Heart left ventricle (tissue), 16 donors: Measurements from ENCODE around the gene TMTC2. TPM values are rescaled to one million over a fixed set of nuclear protein-coding genes. Genes with fewer than 3 reads are reported as not detected.

Experiments
- ATAC-seq, 4 donors: fragments of 200-7000 bp; cut with Tn5 transposase; one replicate each; pipeline ENCODE4 v1.9.1; 2020 to 2022; ENCODE audit warnings: moderate library complexity in 4 of 4, mild to moderate bottlenecking in 3 of 4, moderate number of reproducible peaks in 1 of 4
- DNase-seq, 5 donors: peaks; one replicate each; pipeline ENCODE4 v3.0.0-alpha.2; 2020
- H3K27ac ChIP-seq, 12 donors: fragments of 200-600 bp; sonication (generic) in 4 of 12; one replicate each; pipeline versions ENCODE4 v1.5.0 to v1.8.0; 2016 to 2022; ENCODE audit warnings: mild to moderate bottlenecking in 2 of 12
- H3K27me3 ChIP-seq, 9 donors: fragments of 200-600 bp; sonication (generic) in 2 of 9; one replicate each; pipeline versions ENCODE4 v1.5.1 to v1.8.0; 2016 to 2022; ENCODE audit warnings: mild to moderate bottlenecking in 3 of 9
- H3K36me3 ChIP-seq, 9 donors: fragments of 200-600 bp; sonication (generic) in 2 of 9; one replicate each; pipeline versions ENCODE4 v1.5.0 to v1.8.0; 2018 to 2022; ENCODE audit warnings: mild to moderate bottlenecking in 2 of 9
- H3K4me1 ChIP-seq, 12 donors: fragments of 200-600 bp; sonication (generic) in 4 of 12; one replicate each; pipeline versions ENCODE4 v1.5.0 to v1.8.0; 2016 to 2022; ENCODE audit warnings: mild to moderate bottlenecking in 3 of 12
- H3K4me3 ChIP-seq, 12 donors: fragments of 200-600 bp; sonication (generic) in 4 of 12; one replicate each; pipeline versions ENCODE4 v1.5.0 to v1.8.0; 2017 to 2022; ENCODE audit warnings: mild to moderate bottlenecking in 9 of 12, moderate library complexity in 4 of 12
- H3K9me3 ChIP-seq, 12 donors: fragments of 200-600 bp; sonication (generic) in 4 of 12; one replicate each; pipeline versions ENCODE4 v1.5.0 to v1.8.0; 2016 to 2022; ENCODE audit warnings: mild to moderate bottlenecking in 1 of 12
- POLR2A ChIP-seq, 2 donors: fragments of 450-650 bp; IDR thresholded peaks; one replicate each; pipeline ENCODE4 v1.6.1; 2017; ENCODE audit warnings: antibody characterized with exemption in 2 of 2, mild to moderate bottlenecking in 2 of 2, moderate library complexity in 2 of 2
- WGBS, 4 donors: extraction: QIAGEN DNeasy Blood & Tissue Kit in 2 of 4; methylation state at CpG; one replicate each; pipeline versions ENCODE4 v1.1.5 to v1.1.7; 2013 to 2018; 5-methylcytosine and 5-hydroxymethylcytosine counted together
- intact Hi-C, 10 donors: fragments of 100-400 bp; cut with DNase I; formaldehyde crosslinking; loops; one replicate each; pipeline versions ENCODE4 v1.11.1 to v1.14.2; 2022
- polyA plus RNA-seq, 2 donors: library from polyadenylated mRNA; stranded (reverse); fragments of 200-250 nt; gene quantifications; one replicate each; pipeline ENCODE4 v1.2.3, GENCODE V29; 2013
- total RNA-seq, 9 donors: library from RNA; depleted of rRNA in 2 of 9; stranded (reverse); fragments of >200 nt in 2 of 9; fragmentation: NEBNext Ultra II Directional in 3 of 9; extraction: Animal tissue kit (Norgen Biotek cat#: 25700) in 3 of 9; gene quantifications; one replicate each; pipeline versions ENCODE4 v1.1.0 to v1.2.4, GENCODE V29; 2016 to 2023
- TF ChIP-seq, protein P1 (sequence below), 12 donors: fragments of 200-600 bp; sonication (generic) in 4 of 12; IDR thresholded peaks; one replicate each; pipeline versions ENCODE4 v1.5.0 to v1.8.0; 2018 to 2022; ENCODE audit warnings: antibody characterized with exemption in 12 of 12, mild to moderate bottlenecking in 5 of 12
- donor health status: ischemic (EF 13 %, LVEDD 7.1; RV severe dilation, severe dysfunction).
- donor health status: healthy with polysubstance abuse.
- donor health status: DM: no; HTN: yes; CAD: no.
- donor health status: DM: no; HTN: no; CAD: no.
- donor health status: ischemic (EF 25% LVEDD 6.9; RV normal size, moderate dysfunction).
- donor health status: ischemic (EF 25% LVEDD 5.7; RV mildly dilated, moderate dysfunction).
- donor health status: healthy.
- donor health status: DM: yes; HTN: yes; CAD: no.
- donor health status: ischemic (EF 35%, LVEDD 5.7; RV mildly dilated, moderate dysfunction).
- donor health status: nonischemic (EF 11% LVEDD 7.7; RV severe dilation, severe dysfunction).
- donor health status: DM: yes; HTN: yes; CAD: no.
- donor health status: PGD.
- donor health status: ischemic (EF 29% LVEDD 5.4; RV normal size, mild dysfunction).
- donor health status: nonischemic (EF 23%, LVEDD 6.1; RV moderate dilation, normal function).

TMTC2 gene
- total and polyA plus RNA-seq, 11 donors, result 1.1 to 5.7 (median 3.3) TPM

DNA sequence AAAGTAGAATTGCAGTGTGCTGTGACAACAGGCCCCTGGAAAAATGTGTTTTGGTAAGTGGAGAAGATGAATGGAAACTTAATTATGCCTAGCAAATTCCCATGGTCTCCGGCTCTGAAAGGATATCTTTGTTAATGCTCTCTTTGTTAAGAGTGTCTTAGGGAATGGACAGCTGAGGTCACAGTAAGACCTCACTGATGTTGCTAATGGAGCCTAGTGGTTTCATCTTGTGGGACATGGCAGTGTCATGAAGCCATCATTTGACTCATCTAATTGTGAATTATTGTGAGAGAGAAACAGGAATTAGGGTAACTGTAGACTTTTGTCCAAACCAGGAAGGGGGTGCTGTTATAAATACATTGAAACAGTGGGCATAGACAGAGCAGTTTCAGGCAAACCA is 330.3 kb downstream of the TMTC2 start:
- no peak for DNase-seq
- Histone ChIP-seq H3K27me3 (no peaks in the 10 kb centered on the region), H3K9me3 (no peaks in the 10 kb centered on the region), H3K4me3 (no peak overlapping the region), H3K27ac (peak overlapping the region in 1 of 12 donors; percentile 83), H3K36me3 (no peaks in the 10 kb centered on the region), H3K4me1 (peaks cover 0 to 10% (median 5%) of the 10 kb centered on the region in 12 donors)
- no peak for TF ChIP-seq POLR2A (IDR thresholded peaks at IDR 0.05)
- TF ChIP-seq, protein P1, sequence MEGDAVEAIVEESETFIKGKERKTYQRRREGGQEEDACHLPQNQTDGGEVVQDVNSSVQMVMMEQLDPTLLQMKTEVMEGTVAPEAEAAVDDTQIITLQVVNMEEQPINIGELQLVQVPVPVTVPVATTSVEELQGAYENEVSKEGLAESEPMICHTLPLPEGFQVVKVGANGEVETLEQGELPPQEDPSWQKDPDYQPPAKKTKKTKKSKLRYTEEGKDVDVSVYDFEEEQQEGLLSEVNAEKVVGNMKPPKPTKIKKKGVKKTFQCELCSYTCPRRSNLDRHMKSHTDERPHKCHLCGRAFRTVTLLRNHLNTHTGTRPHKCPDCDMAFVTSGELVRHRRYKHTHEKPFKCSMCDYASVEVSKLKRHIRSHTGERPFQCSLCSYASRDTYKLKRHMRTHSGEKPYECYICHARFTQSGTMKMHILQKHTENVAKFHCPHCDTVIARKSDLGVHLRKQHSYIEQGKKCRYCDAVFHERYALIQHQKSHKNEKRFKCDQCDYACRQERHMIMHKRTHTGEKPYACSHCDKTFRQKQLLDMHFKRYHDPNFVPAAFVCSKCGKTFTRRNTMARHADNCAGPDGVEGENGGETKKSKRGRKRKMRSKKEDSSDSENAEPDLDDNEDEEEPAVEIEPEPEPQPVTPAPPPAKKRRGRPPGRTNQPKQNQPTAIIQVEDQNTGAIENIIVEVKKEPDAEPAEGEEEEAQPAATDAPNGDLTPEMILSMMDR (IDR thresholded peaks at IDR 0.05), result no peak
- no peak for ATAC-seq
- 0 to 7% (median 2%) methylated on average over 1 of the region's 1 CpG for WGBS, 4 donors
- intact Hi-C loops, result no loop called here

GRCh38 chr12:83018088-83018487 is 331.4 kb downstream of the TMTC2 start:
- WGBS, 4 donors, result 59 to 72% (median 64%) methylated on average over 4 of the region's 4 CpGs
- Histone ChIP-seq H3K27ac (peak overlapping the region in 1 of 12 donors; percentile 83), H3K4me3 (no peak overlapping the region), H3K27me3 (no peaks in the 10 kb centered on the region), H3K9me3 (no peaks in the 10 kb centered on the region), H3K36me3 (no peaks in the 10 kb centered on the region), H3K4me1 (peaks cover 0 to 10% (median 5%) of the 10 kb centered on the region in 12 donors)
- intact Hi-C loops, result no loop called here
- TF ChIP-seq POLR2A (IDR thresholded peaks at IDR 0.05), result no peak
- TF ChIP-seq, protein P1 (IDR thresholded peaks at IDR 0.05), result no peak
- no peak for DNase-seq
- peak in 1 of 4 donors; percentile 10 for ATAC-seq

- Histone ChIP-seq H3K4me3 (no peak overlapping the region), H3K4me1 (no peaks in the 10 kb centered on the region), H3K36me3 (no peaks in the 10 kb centered on the region), H3K27ac (no peak overlapping the region), H3K27me3 (no peaks in the 10 kb centered on the region), H3K9me3 (no peaks in the 10 kb centered on the region)
- ATAC-seq, result no peak
- TF ChIP-seq POLR2A (IDR thresholded peaks at IDR 0.05), result no peak
- TF ChIP-seq, protein P1 (IDR thresholded peaks at IDR 0.05), result no peak
- intact Hi-C loops, result no loop called here
- 68 to 78% (median 72%) methylated on average over 7 of the region's 7 CpGs for WGBS, 4 donors
- DNase-seq, result no peak
Observed at GRCh38 chr12:83027021-83027723, 340.5 kb downstream of the TMTC2 start.

DNA sequence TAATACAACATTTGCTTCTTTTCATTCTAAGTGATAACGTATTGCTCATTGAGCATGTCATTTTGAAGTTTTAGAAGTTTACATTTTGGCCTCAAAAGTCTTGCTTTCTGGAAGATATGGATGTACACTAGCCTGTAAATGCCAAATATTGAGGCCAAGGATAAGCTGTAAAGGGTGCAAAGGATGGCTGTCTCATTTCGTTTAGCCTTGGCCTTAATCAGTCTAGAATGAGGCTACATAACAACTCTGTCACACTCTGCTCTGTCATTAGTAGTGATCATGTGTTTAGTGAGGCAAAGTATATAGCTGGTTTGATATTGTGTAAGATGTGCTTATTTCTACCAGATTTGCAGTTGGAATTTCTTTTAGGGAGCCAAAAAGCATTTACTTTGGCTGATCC is 344.5 kb downstream of the TMTC2 start:
- WGBS, 4 donors, result 49 to 81% (median 72%) methylated on average over 2 of the region's 2 CpGs
- Histone ChIP-seq H3K27ac (no peak overlapping the region), H3K36me3 (no peaks in the 10 kb centered on the region), H3K9me3 (no peaks in the 10 kb centered on the region), H3K27me3 (no peaks in the 10 kb centered on the region), H3K4me1 (no peaks in the 10 kb centered on the region), H3K4me3 (no peak overlapping the region)
- ATAC-seq, result no peak
- no peak for TF ChIP-seq POLR2A (IDR thresholded peaks at IDR 0.05)
- TF ChIP-seq, protein P1 (IDR thresholded peaks at IDR 0.05), result no peak
- DNase-seq, result no peak
- intact Hi-C loops, result no loop called here
